ENCODE measurements around the gene APC.
"Not testable (repeated sequence)": the region's sequence is repeated elsewhere in the genome, so short reads cannot be mapped to it uniquely, and the experiment has no call there.

Gene APC

DNA sequence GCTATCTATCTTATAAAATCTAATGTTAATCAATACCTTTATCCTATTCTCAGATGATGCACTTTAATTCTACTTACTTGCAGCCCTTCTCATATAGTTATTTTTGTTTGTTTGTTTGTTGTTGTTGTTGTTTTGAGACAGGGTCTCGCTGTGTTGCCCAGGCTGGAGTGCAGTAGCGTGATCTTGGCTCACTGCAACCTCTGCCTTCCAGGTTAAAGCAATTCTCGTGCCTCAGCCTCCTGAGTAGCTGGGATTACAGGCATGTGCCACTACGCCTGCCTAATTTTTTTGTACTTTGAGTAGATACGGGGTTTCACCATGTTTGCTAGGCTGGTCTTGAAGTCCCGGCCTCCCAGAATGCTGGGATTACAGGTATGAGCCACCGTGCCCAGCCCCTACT, 20.8 kb upstream of the APC start:
- not testable (repeated sequence) for DNase-seq (ENCODE audit: low spot score)

GRCh38 chr5:112717506-112718082, 20.1 kb upstream of the APC start:
- DNase-seq (ENCODE audit: low spot score) = no peak

DNA sequence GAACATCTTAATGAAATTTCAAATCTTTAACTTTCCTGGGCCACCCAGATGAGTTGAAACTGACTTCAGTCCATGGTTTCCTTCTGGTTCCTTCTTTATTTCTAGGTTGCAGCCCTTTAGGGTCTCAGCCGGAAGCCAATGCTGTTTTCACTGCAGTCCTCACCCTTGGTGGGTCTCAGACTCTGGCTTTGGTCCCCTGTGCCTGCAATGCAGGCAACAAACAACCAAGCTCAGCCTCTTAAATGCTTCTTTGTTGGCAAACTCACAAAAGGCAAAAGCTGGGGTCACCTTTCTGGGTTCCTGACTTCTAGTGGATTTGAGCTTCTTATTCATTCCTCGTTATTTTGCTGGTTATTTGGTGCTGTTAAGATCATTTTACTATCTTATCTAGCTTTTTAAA, 19.3 kb upstream of the APC start:
- no peak for DNase-seq (ENCODE audit: low spot score)

DNA sequence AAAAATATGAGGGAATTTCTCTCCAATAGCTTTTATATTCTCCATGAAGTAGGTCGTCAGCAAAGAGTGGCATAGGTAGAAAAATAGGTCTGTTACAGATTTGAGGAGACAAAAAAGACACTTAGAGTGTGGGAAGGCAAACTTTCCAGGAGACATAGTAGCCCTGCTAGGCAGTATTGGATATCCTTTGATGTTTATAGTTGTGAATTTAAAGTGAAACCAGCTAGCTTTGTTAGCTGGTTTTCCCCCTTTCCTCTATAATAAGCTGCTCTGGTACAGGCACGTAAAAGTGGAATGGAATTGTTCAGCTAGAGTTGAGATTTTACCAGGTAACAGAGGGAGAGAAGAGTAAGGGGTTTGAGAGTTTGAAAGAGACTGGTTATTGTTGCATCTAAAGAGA, 17.1 kb upstream of the APC start:
- no peak for DNase-seq (ENCODE audit: low spot score)

GRCh38 chr5:112724901-112725300, 12.8 kb upstream of the APC start:
- DNase-seq (ENCODE audit: low spot score) = no peak

- no peak for DNase-seq (ENCODE audit: low spot score)
Measured at GRCh38 chr5:112729630-112730029, 8.1 kb upstream of the APC start.

DNA sequence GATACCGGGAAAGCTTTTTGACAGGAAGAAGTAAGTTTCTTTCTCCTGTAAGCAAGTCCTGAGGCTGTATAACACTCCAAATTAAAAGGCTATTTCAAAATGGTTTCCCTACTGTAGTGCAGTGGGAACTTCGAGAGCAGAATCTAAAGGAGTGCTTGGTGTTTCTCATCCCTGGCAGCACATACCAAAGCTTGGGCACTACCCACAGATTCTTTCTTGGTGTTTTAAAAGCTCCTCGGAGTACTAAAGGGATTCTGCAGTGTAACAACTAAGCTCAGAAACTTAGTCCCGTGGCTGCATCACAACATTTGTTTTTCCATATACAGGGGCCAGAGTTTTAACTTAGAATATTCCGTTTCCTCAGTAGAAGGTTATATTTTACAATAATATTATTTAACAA, 5.6 kb upstream of the APC start:
- no peak for DNase-seq (ENCODE audit: low spot score)

DNA sequence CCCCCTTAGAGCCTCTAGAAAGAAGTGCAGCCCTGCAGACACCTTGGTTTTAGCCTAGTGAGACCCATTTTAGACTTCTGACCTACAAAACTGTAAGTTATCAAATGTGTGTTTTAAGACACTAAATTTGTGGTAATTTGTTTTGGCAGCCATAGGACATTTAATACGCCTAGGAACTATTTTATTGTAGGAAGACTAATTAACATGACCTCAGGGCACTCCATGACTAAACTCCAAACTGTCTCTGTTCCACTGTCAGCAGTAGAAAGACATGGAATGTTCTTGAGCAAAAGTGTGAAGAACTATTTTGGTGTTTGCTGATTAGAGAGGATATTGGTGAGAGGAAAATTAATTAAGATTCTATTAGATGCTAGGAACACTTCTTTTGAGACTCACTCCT, 4.1 kb upstream of the APC start:
- DNase-seq (ENCODE audit: low spot score) = no peak

GRCh38 chr5:112734597-112734996, 3.1 kb upstream of the APC start:
- DNase-seq (ENCODE audit: low spot score) = no peak

DNA sequence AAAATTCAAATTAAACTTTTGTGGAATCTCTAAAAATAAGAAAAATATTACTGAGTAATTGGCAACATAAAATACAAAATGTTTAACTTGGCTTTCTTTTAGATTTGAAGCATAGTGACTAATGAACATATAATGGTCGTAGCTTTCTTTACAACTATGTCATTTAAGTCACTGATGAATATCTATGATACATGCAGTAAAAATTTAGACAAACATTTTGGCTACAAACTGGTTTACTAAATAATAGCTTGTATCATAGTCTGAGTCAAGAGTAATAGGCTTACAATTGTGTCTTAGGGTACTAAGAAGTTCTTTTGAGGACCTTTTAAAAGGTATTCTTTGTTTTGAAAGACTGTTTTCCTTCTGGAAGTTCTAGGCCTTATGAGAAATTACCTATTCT, 2.0 kb upstream of the APC start:
- no peak for DNase-seq (ENCODE audit: low spot score)

DNA sequence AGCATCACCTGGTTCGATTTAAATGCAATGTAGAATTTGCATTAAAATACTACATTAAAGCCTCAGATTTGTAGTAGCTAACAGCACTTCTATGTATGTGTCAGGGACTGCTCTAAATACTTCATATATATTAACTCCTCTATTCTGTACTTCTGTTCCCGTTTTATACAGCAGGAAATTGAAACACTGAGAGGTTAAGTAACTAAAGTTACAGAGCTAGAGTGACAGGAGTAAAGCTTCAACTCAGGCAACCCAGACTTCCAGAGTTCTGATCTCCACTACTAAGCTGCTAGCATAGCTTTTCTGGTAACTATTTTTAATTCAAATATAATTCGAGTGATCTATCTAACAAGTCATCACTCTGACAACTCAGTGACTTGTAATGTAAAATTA, 619 bp upstream of the APC start:
- no peak for DNase-seq (ENCODE audit: low spot score)

GRCh38 chr5:112738191-112738560, 491 bp downstream of the APC start:
- DNase-seq (ENCODE audit: low spot score) = no peak

DNA sequence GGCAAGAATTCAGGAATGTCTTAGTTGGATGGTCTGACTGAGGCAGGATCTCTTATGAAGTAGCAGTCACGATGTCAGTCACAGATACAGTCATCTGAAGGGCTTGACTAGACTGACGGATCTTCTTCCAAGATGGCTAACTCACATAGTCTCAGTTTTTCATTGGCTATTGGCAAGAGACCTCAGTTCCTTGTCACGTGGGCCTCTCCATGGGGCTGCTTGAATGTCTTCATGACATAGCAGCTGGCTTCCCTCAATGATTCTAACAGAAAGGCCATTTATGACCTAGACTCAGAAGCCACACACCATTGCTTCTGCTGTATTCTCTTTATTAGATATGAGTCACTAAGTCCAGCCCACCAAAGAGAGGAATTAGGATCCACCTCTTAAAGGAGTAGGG, 4.7 kb downstream of the APC start:
- DNase-seq (ENCODE audit: low spot score) = no peak

DNA sequence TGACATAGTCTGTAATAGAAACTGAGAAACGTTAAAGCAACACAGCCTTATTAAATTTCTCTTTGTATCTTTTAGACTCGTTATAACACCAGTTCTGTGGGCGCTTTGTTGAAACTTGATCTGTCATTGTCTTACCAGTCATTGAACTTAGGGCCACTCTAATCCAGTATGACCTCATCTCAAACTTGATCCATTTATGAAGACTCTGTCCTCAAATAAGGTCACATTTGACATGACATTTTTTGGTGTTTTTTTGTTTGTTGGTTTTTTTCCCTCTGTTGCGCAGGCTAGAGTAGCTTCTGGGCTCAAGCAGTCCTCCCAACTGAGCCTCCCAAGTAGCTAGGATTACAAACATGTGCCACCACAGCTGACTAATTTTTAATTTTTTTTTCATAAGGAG, 5.9 kb downstream of the APC start:
- DNase-seq (ENCODE audit: low spot score) = no peak

- no peak for DNase-seq (ENCODE audit: low spot score)
Measured at GRCh38 chr5:112752335-112752734, 14.7 kb downstream of the APC start.

DNA sequence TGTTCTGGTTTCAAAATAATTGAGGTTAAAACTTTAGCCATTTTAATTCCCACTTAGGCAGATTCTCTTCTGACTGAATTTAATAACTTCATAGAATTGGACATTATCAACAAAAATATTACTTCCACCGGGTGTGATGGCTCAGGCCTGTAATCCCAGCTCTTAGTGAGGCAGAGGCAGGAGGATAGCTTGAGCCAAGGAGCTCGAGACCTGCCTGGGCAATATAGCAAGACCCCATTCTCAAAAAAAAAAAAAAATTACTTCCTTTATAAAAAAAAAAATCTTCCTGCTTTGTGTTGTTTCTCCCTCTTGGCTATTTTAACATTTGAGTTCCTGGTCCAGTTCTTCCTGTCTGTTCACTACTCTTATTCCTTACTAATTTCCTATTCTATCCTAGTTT, 18.0 kb downstream of the APC start:
- DNase-seq (ENCODE audit: low spot score) = no peak

DNA sequence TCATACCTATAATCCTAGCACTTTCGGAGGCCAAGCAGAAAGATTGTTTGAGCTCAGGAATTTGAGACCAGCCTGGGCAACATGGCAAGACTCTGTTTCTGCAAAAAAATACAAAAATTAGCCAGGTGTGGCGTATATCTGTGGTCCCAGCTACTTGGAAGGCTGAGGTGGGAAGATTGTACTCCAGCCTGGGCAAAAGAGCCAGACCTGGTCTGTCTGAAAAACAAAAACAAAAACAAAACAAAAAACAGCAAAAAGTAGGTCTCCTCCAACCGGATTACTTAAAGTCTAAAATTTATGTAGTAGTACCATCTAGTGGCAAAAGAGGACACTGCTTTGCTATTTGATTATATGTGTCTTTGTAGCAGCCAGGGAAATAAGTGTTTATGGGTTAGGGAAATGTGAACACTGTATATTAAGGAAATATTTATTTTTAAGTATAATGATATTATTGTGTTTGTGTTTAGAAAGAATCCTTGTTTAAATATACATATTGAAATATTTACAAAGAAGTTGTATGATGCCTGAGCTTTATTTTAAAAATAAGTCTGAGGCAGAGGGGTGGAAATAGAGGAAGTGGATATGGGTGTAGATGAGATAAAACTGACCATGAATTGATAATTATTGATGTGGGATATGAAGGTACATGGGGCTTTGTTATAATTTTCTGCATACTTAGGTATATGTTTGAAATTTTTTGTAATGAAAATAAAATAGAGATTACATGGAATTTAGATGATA, 20.0 kb downstream of the APC start:
- DNase-seq (ENCODE audit: low spot score) = peak; percentile 57

- DNase-seq (ENCODE audit: low spot score) = no peak
Measured at GRCh38 chr5:112758676-112759075, 21.0 kb downstream of the APC start.

DNA sequence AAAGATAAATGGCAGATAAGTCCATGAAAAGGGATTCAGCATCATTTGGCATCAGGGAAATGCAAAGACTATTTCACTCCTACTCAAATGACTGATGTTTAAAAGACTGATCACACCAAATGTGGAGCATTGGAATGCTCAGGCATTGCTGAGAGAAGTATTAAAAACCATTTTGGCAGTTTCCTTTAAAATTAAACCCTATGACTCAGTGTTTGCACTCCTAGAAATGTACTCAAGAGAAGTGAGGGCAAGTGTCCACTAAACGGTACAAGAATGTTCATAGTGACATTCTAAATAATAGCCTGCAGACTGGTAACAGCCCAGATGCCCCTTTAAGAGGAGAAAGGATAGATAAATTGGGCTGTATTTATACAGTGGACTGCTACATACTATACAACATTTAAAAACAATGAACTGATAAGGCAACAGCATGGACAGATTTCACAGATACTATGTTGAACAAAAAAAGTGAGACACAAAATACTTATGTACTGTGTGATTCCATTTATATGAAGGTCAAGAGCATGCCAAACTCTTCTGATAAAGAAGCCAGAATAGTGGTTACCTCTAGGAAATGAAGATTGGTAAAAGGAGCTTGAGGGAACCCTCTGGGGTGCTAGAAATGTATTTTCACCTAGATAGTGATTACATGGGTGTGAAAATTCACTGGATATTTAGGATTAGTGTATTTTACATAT, 24.6 kb downstream of the APC start:
- no peak for DNase-seq (ENCODE audit: low spot score)

GRCh38 chr5:112763165-112763564, 25.5 kb downstream of the APC start:
- DNase-seq (ENCODE audit: low spot score) = no peak

DNA sequence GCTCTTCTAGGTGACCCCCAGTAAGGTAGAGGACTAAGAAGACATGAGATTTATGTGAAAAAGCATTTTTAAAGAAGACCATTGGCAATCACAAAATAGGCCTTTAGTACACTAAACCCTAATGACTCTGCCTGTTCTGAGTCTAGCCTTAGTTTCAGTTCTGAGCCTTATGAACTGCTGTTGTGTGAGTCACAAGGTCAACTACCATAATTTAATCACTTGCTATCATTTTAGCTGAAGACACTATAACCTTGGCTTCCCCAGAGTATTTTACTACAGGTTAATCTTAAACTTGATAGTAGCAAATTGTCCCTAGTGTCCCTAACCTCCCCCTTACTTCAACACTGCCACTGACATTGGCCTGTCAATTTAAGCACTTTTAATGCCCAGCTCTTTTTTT, 34.4 kb downstream of the APC start:
- no peak for DNase-seq (ENCODE audit: low spot score)

DNA sequence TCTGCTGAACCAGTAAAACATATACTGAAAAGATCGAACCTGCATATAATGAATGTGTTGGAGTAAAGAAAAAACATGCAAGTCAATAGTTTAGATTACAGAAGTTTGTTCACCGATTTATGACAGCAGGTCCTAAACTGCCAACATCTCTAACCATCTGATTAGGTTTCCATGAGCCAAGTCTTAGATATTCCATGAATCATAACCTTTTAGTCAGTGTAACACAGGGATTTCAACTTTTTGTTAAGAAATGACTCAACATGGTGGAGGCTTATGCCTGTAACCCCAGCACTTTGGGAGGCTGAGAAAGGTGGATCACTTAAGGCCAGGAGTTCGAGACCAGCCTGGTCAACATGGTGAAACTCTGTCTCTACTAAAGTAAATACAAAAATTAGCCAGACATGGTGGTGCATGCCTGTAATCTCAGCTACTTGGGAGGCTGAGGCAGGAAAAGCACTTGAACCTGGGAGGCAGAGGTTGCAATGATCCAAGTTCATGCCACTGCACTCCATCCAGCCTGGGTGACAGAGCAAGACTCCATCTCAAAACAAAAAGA, 38.7 kb downstream of the APC start:
- no peak for DNase-seq (ENCODE audit: low spot score)

- DNase-seq (ENCODE audit: low spot score) = no peak
Measured at GRCh38 chr5:112779531-112779930, 41.8 kb downstream of the APC start.

Data from CD4-positive, alpha-beta T cell treated with Interleukin-15 for 4 hours (primary cell).